Measurements from ENCODE around the gene MFAP4.
A peak's percentile ranks its signal among the peaks of the same experiment; 100 is the strongest.

MFAP4 gene

GRCh38 chr17:19383681-19384470 is 3.1 kb downstream of the MFAP4 start:
- no peak for TF ChIP-seq CTCF (conservative IDR thresholded peaks at IDR 0.05; ENCODE audit: low read depth)
- ChIA-PET CTCF (no interaction called here), POLR2A (ENCODE audit: low non-redundant PET) (no interaction called here)
- H3K27ac ChIP-seq: peak overlapping the region; percentile 78
- no peak for DNase-seq (ENCODE audit: low spot score)

- H3K27ac ChIP-seq: peak overlapping the region; percentile 78
- DNase-seq (ENCODE audit: low spot score): no peak
- CTCF ChIA-PET: no interaction called here
- TF ChIP-seq CTCF (conservative IDR thresholded peaks at IDR 0.05; ENCODE audit: low read depth): no peak
- POLR2A ChIA-PET (ENCODE audit: low non-redundant PET): no interaction called here
These were observed 4.2 kb downstream of the MFAP4 start for GRCh38 chr17:19382531-19383444.

- no peak for TF ChIP-seq CTCF (conservative IDR thresholded peaks at IDR 0.05; ENCODE audit: low read depth)
These were observed 5.1 kb downstream of the MFAP4 start for GRCh38 chr17:19381741-19382444.

GRCh38 chr17:19381361-19381740 is 5.6 kb downstream of the MFAP4 start:
- no peak for TF ChIP-seq CTCF (conservative IDR thresholded peaks at IDR 0.05; ENCODE audit: low read depth)
- no peak for DNase-seq (ENCODE audit: low spot score)
- POLR2A ChIA-PET (ENCODE audit: low non-redundant PET): no interaction called here
- H3K27ac ChIP-seq: peak overlapping the region; percentile 78
- CTCF ChIA-PET: no interaction called here

More at GRCh38 chr17:19381741-19382444, 5.1 kb downstream of the MFAP4 start:
- no peak for DNase-seq (ENCODE audit: low spot score)
- CTCF ChIA-PET: no interaction called here
- POLR2A ChIA-PET (ENCODE audit: low non-redundant PET): no interaction called here
- H3K27ac ChIP-seq: peak overlapping the region; percentile 78

GRCh38 chr17:19380481-19381301 is 6.3 kb downstream of the MFAP4 start:
- ChIA-PET POLR2A (ENCODE audit: low non-redundant PET) (no interaction called here), CTCF (interaction anchor here (0.7 kb wide), 1 partner anchor 367 kb away, joined by 3 read pairs; the partner anchor contains the start of gene ALDH3A1)
- TF ChIP-seq CTCF (conservative IDR thresholded peaks at IDR 0.05; ENCODE audit: low read depth): no peak
- no peak for DNase-seq (ENCODE audit: low spot score)
- H3K27ac ChIP-seq: peak overlapping the region; percentile 78

All from RWPE1 (cell line).